OCI-LY7 (cell line): ENCODE data around the gene UHMK1. TPM values are rescaled to one million over a fixed set of nuclear protein-coding genes. Genes with fewer than 3 reads are reported as not detected.

ENCODE experiments used
- BruUV-seq: library from RNA; stranded (reverse); fragments of 400-500 nt; replicated peaks from 2 replicates; lab custom pipeline; 2021; lab: Mats Ljungman, UMichigan
- CTCF ChIA-PET: fragments of 300-600 bp; sonication (Branson Sonifier 250); formaldehyde crosslinking; loops from one replicate; lab custom pipeline; 2022; ENCODE audit warnings: antibody characterized with exemption; ENCODE audit not compliant: unreplicated experiment; lab: Charles Lee
- POLR2A ChIA-PET: fragments of 300-600 bp; sonication (Branson Sonifier 250); formaldehyde crosslinking; loops from one replicate; lab custom pipeline; 2022; ENCODE audit warnings: antibody characterized with exemption; lab: Charles Lee
- DNase-seq: peaks from one replicate; pipeline ENCODE4 v3.0.0-alpha.2; 2015; ENCODE audit warnings: low spot score
- H2AFZ ChIP-seq: fragments of 200-600 bp; sonication (generic), shearing (Covaris generic); 2 replicates; pipeline ENCODE4 v1.6.1; 2014; ENCODE audit warnings: mild to moderate bottlenecking, antibody characterized with exemption, low read length, moderate library complexity
- H3K27ac ChIP-seq: fragments of 200-600 bp; sonication (generic); 2 replicates; pipeline ENCODE4 v1.5.1; 2014; ENCODE audit warnings: mixed run types, low read depth, mild to moderate bottlenecking, moderate library complexity, low read length, inconsistent platforms; ENCODE audit not compliant: poor library complexity, severe bottlenecking
- H3K36me3 ChIP-seq: fragments of 200-600 bp; sonication (generic); 2 replicates; pipeline ENCODE4 v1.6.1; 2014; ENCODE audit warnings: mild to moderate bottlenecking, antibody characterized with exemption, low read length, moderate library complexity, mixed read lengths; ENCODE audit not compliant: insufficient read depth
- H3K4me1 ChIP-seq: fragments of 200-600 bp; sonication (generic); 2 replicates; pipeline ENCODE4 v1.5.1; 2014; ENCODE audit warnings: mild to moderate bottlenecking, low read length; ENCODE audit not compliant: insufficient read depth, poor library complexity, severe bottlenecking
- H3K4me2 ChIP-seq: fragments of 200-600 bp; sonication (generic); 2 replicates; pipeline ENCODE4 v1.6.1; 2014; ENCODE audit warnings: mild to moderate bottlenecking, low read length
- H3K4me3 ChIP-seq: fragments of 200-600 bp; sonication (generic); 2 replicates; pipeline ENCODE4 v1.5.1; 2014; ENCODE audit warnings: mild to moderate bottlenecking, low read depth, low read length; ENCODE audit not compliant: poor library complexity, severe bottlenecking
- H3K79me2 ChIP-seq: fragments of 200-600 bp; sonication (generic); 2 replicates; pipeline ENCODE4 v1.6.1; 2016; ENCODE audit warnings: low read depth, mild to moderate bottlenecking, low read length, moderate library complexity, mixed read lengths; ENCODE audit not compliant: insufficient read depth
- H3K9me2 ChIP-seq: fragments of 200-600 bp; sonication (generic); 2 replicates; pipeline ENCODE4 v1.6.1; 2016; ENCODE audit warnings: mild to moderate bottlenecking, low read length, mixed read lengths; ENCODE audit not compliant: insufficient read depth
- H3K9me3 ChIP-seq: fragments of 200-600 bp; sonication (generic); 2 replicates; pipeline ENCODE4 v1.6.1; 2014; ENCODE audit warnings: mild to moderate bottlenecking, mixed run types, low read length, mixed read lengths
- H4K20me1 ChIP-seq: fragments of 200-600 bp; sonication (generic); 2 replicates; pipeline ENCODE4 v1.6.1; 2014; ENCODE audit warnings: mild to moderate bottlenecking, antibody characterized with exemption, low read length, moderate library complexity, mixed read lengths; ENCODE audit not compliant: insufficient read depth
- EZH2phosphoT487 ChIP-seq: fragments of 200-600 bp; sonication (generic); IDR thresholded peaks from 2 replicates; pipeline ENCODE4 v1.6.1; 2018; ENCODE audit warnings: low read depth, borderline replicate concordance, mild to moderate bottlenecking, mixed run types, antibody characterized with exemption, low read length, moderate library complexity, mixed read lengths
- intact Hi-C: fragments of 100-400 bp; cut with micrococcal nuclease; formaldehyde crosslinking; loops from one replicate; pipeline ENCODE4 v1.10.0; 2022; ENCODE audit not compliant: unreplicated experiment
- total RNA-seq, 2 experiments: library from RNA; depleted of rRNA in 1 of 2; stranded (reverse); fragments of >200 nt in 1 of 2; shearing (Covaris generic) in 1 of 2; gene quantifications; 2 replicates each; pipeline ENCODE4 v1.2.3, GENCODE V29; 2014 to 2022
- TF ChIP-seq, protein P1 (sequence below): fragments of 200-600 bp; sonication (generic); conservative IDR thresholded peaks from 2 replicates; pipeline ENCODE4 v1.5.1; 2014; ENCODE audit warnings: mild to moderate bottlenecking, antibody characterized with exemption, low read length, moderate library complexity, mixed read lengths

Gene UHMK1
- total RNA-seq, 2 experiments from 2014 or later, result 27.8 to 33.8 TPM

DNA sequence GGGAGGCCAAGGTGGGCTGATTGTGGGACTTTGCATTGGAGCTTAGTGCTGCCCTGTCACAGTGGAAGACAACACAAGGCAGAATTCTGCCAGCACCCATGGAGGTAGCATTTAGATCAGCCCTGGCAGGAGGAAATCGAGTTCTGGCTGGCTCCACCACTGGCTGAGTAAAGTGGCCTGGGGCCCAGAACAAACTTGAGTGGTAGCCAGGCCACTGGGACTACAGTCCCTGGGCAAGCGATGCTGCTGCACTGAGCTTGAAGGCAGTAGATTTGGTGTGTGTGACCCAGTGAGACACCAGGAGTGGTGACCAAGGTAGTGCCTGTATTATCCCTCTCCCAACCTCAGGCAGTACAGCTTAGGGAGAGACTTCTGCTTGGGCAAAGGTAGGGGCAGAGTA, 22.5 kb upstream of the UHMK1 start:
- no peaks in the 10 kb centered on the region for H3K4me1 ChIP-seq
- no peaks in the 10 kb centered on the region for H3K79me2 ChIP-seq
- no peaks in the 10 kb centered on the region for H4K20me1 ChIP-seq
- no peak overlapping the region for H3K4me2 ChIP-seq
- H3K9me2 ChIP-seq, result no peaks in the 10 kb centered on the region
- CTCF ChIA-PET, result no interaction called here
- no peak for DNase-seq
- no peak overlapping the region for H3K27ac ChIP-seq
- no peak overlapping the region for H2AFZ ChIP-seq
- no peaks in the 10 kb centered on the region for H3K36me3 ChIP-seq
- TF ChIP-seq, protein P1, sequence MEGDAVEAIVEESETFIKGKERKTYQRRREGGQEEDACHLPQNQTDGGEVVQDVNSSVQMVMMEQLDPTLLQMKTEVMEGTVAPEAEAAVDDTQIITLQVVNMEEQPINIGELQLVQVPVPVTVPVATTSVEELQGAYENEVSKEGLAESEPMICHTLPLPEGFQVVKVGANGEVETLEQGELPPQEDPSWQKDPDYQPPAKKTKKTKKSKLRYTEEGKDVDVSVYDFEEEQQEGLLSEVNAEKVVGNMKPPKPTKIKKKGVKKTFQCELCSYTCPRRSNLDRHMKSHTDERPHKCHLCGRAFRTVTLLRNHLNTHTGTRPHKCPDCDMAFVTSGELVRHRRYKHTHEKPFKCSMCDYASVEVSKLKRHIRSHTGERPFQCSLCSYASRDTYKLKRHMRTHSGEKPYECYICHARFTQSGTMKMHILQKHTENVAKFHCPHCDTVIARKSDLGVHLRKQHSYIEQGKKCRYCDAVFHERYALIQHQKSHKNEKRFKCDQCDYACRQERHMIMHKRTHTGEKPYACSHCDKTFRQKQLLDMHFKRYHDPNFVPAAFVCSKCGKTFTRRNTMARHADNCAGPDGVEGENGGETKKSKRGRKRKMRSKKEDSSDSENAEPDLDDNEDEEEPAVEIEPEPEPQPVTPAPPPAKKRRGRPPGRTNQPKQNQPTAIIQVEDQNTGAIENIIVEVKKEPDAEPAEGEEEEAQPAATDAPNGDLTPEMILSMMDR, result no peak
- no peak for TF ChIP-seq EZH2phosphoT487
- POLR2A ChIA-PET, result interaction anchor here (0.9 kb wide), 1 partner anchor 184 kb away, joined by 4 read pairs; no protein-coding TSS in a partner anchor
- no peaks in the 10 kb centered on the region for H3K9me3 ChIP-seq
- no TSS peak for BruUV-seq
- no peak overlapping the region for H3K4me3 ChIP-seq
- intact Hi-C loops, result no loop called here

DNA sequence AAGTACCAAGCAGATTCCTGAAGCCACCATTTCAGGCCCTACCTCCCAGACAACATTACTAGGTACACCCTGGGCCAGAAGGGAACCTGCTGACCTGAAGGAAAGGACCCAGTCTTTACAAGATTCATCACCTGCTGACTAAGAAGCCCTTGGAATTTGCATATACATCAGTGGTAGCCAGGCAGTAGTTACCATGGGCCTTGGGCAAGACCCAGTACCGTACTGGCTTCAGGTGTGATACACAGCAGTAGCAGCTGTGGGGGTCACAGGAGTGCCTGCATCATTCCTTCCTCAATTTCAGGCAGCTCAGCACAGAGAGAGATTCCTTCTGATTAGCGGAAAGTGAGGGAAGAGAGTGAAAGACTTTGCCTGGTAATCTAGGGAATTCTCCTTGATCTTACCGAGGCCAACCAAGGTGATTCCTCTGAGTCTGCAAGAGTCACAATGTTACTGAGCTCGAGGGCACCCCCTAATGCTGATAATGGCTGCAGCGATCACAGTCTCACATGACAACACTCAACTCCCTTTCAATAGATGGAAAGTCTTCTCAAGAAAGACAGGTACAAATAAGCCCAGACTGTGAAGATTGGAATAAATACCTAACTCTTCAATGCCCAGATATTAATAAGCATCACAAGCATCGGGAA, 22.0 kb upstream of the UHMK1 start:
- intact Hi-C loops, result no loop called here
- H3K36me3 ChIP-seq, result no peaks in the 10 kb centered on the region
- POLR2A ChIA-PET, result interaction anchor here (0.9 kb wide), 1 partner anchor 183 kb away, joined by 4 read pairs; no protein-coding TSS in a partner anchor

More for the DNA sequence above, 22.0 kb upstream of the UHMK1 start:
- Histone ChIP-seq H2AFZ (no peak overlapping the region), H3K4me2 (no peak overlapping the region), H3K79me2 (no peaks in the 10 kb centered on the region), H3K9me2 (no peaks in the 10 kb centered on the region), H3K4me1 (no peaks in the 10 kb centered on the region), H4K20me1 (no peaks in the 10 kb centered on the region), H3K9me3 (peaks cover 5% of the 10 kb centered on the region; the same call in 1 of the 2 replicates), H3K4me3 (no peak overlapping the region), H3K27ac (no peak overlapping the region)
- CTCF ChIA-PET, result no interaction called here
- no peak for TF ChIP-seq EZH2phosphoT487
- TF ChIP-seq, protein P1, result no peak
- no TSS peak for BruUV-seq
- DNase-seq, result no peak
